Stimulated activated CD8-positive, alpha-beta memory T cell treated with anti-CD3 and anti-CD28 coated beads, Interleukin-15, amount 100 ng/mL, for 4 hours (primary cell): Measurements from ENCODE around the gene ADAR.
A peak's percentile ranks its signal among the peaks of the same experiment; 100 is the strongest.

ENCODE experiments used
- DNase-seq, 2 donors: peaks; one replicate each; pipeline ENCODE4 v3.0.0-alpha.2; 2020; ENCODE audit warnings: low read depth in 2 of 2

Gene ADAR

GRCh38 chr1:154615411-154615810, 7.4 kb upstream of the ADAR start:
- no peak for DNase-seq

GRCh38 chr1:154614901-154615300, 6.9 kb upstream of the ADAR start:
- no peak for DNase-seq

- DNase-seq: no peak
Measured at GRCh38 chr1:154614247-154614646, 6.3 kb upstream of the ADAR start.

- no peak for DNase-seq
Measured at GRCh38 chr1:154611150-154611862, 3.3 kb upstream of the ADAR start.

- DNase-seq: peak; percentile 16 to 34
Measured at GRCh38 chr1:154609398-154610380, 1.7 kb upstream of the ADAR start.

GRCh38 chr1:154608397-154609270, 648 bp upstream of the ADAR start:
- peak in 1 of 2 donors; percentile 2 for DNase-seq

- DNase-seq: no peak
Measured at GRCh38 chr1:154607106-154607608, 829 bp downstream of the ADAR start.

- DNase-seq: no peak
Measured at GRCh38 chr1:154605534-154605933, 2.5 kb downstream of the ADAR start.

- no peak for DNase-seq
Measured at GRCh38 chr1:154603317-154603716, 4.7 kb downstream of the ADAR start.

- DNase-seq: no peak
Measured at GRCh38 chr1:154599658-154600057, 8.3 kb downstream of the ADAR start.

GRCh38 chr1:154598871-154599635, 8.9 kb downstream of the ADAR start:
- no peak for DNase-seq

- no peak for DNase-seq
Measured at GRCh38 chr1:154595621-154596020, 12.4 kb downstream of the ADAR start.

GRCh38 chr1:154594811-154595210, 13.2 kb downstream of the ADAR start:
- no peak for DNase-seq

- DNase-seq: no peak
Measured at GRCh38 chr1:154593390-154593789, 14.6 kb downstream of the ADAR start.

- no peak for DNase-seq
Measured at GRCh38 chr1:154591206-154591605, 16.8 kb downstream of the ADAR start.

- DNase-seq: no peak
Measured at GRCh38 chr1:154590756-154591155, 17.2 kb downstream of the ADAR start.

GRCh38 chr1:154589780-154590179, 18.2 kb downstream of the ADAR start:
- DNase-seq: no peak

- no peak for DNase-seq
Measured at GRCh38 chr1:154586641-154587040, 21.3 kb downstream of the ADAR start.

GRCh38 chr1:154586231-154586630, 21.8 kb downstream of the ADAR start:
- no peak for DNase-seq

GRCh38 chr1:154584267-154584994, 23.6 kb downstream of the ADAR start:
- DNase-seq: no peak
